Chondrocyte (in vitro differentiated cells): Measurements from ENCODE around the gene DLGAP3. TPM values are rescaled to one million over a fixed set of nuclear protein-coding genes. Genes with fewer than 3 reads are reported as not detected.

Source experiments
- DNase-seq: peaks from one replicate; pipeline ENCODE4 v3.0.0; 2021; ENCODE audit warnings: mixed read lengths, low spot score
- H3K27ac Mint-ChIP-seq: one replicate; pipeline ENCODE4 v1.8.0; 2021; ENCODE audit warnings: mild to moderate bottlenecking, moderate library complexity, mixed read lengths; ENCODE audit not compliant: unreplicated experiment
- H3K27me3 Mint-ChIP-seq: 2 replicates; pipeline ENCODE4 v1.8.0; 2021; ENCODE audit warnings: low read depth, mixed read lengths
- H3K36me3 Mint-ChIP-seq: 2 replicates; pipeline ENCODE4 v1.8.0; 2021; ENCODE audit warnings: low read depth, mixed read lengths
- H3K4me1 Mint-ChIP-seq: 2 replicates; pipeline ENCODE4 v1.8.0; 2021; ENCODE audit warnings: low read depth, mild to moderate bottlenecking, mixed read lengths
- H3K4me3 Mint-ChIP-seq: one replicate; pipeline ENCODE4 v1.8.0; 2021; ENCODE audit warnings: mild to moderate bottlenecking, moderate library complexity, mixed read lengths; ENCODE audit not compliant: unreplicated experiment
- H3K9me3 Mint-ChIP-seq: 2 replicates; pipeline ENCODE4 v1.8.0; 2021; ENCODE audit warnings: low read depth, mixed read lengths
- CTCF ChIP-seq: fragments of 200-600 bp; sonication (generic); IDR thresholded peaks from 2 replicates; pipeline ENCODE4 v1.5.0; 2021; ENCODE audit warnings: antibody characterized with exemption, mild to moderate bottlenecking, moderate library complexity
- total RNA-seq: library from RNA; stranded (reverse); gene quantifications from 3 replicates; pipeline ENCODE4 v1.2.1, GENCODE V29; 2021

DLGAP3 gene
- total RNA-seq, 1 donor from 2014 or later: 0.22 TPM

GRCh38 chr1:34928066-34928696, 1.3 kb downstream of the DLGAP3 start:
- no peak for DNase-seq
- Mint-ChIP-seq H3K27me3 (peaks cover 62% of the 10 kb centered on the region), H3K27ac (no peak overlapping the region), H3K4me1 (peaks cover 9% of the 10 kb centered on the region), H3K4me3 (peak overlapping the region; percentile 71), H3K36me3 (peaks cover 3% of the 10 kb centered on the region), H3K9me3 (no peaks in the 10 kb centered on the region)
- no peak for TF ChIP-seq CTCF

- Mint-ChIP-seq H3K36me3 (peaks cover 3% of the 10 kb centered on the region), H3K4me1 (peaks cover 9% of the 10 kb centered on the region), H3K27me3 (peaks cover 66% of the 10 kb centered on the region)
Measured at GRCh38 chr1:34927316-34927715, 2.1 kb downstream of the DLGAP3 start.

GRCh38 chr1:34926894-34927293, 2.6 kb downstream of the DLGAP3 start:
- TF ChIP-seq CTCF: no peak
- Mint-ChIP-seq H3K27ac (no peak overlapping the region), H3K27me3 (peaks cover 66% of the 10 kb centered on the region), H3K36me3 (peaks cover 3% of the 10 kb centered on the region), H3K9me3 (no peaks in the 10 kb centered on the region), H3K4me3 (no peak overlapping the region), H3K4me1 (peaks cover 9% of the 10 kb centered on the region)
- no peak for DNase-seq

More at GRCh38 chr1:34927316-34927715, 2.1 kb downstream of the DLGAP3 start:
- no peak for TF ChIP-seq CTCF
- DNase-seq: no peak
- Mint-ChIP-seq H3K4me3 (no peak overlapping the region), H3K9me3 (no peaks in the 10 kb centered on the region), H3K27ac (no peak overlapping the region)

- Mint-ChIP-seq H3K27ac (no peak overlapping the region), H3K4me3 (no peak overlapping the region), H3K36me3 (peaks cover 3% of the 10 kb centered on the region), H3K27me3 (peaks cover 67% of the 10 kb centered on the region), H3K4me1 (peaks cover 9% of the 10 kb centered on the region), H3K9me3 (no peaks in the 10 kb centered on the region)
- DNase-seq: no peak
- no peak for TF ChIP-seq CTCF
Measured at GRCh38 chr1:34926156-34926555, 3.3 kb downstream of the DLGAP3 start.

GRCh38 chr1:34925730-34926129, 3.7 kb downstream of the DLGAP3 start:
- DNase-seq: no peak
- Mint-ChIP-seq H3K4me1 (peaks cover 9% of the 10 kb centered on the region), H3K27ac (no peak overlapping the region), H3K4me3 (no peak overlapping the region), H3K27me3 (peaks cover 65% of the 10 kb centered on the region), H3K36me3 (peaks cover 3% of the 10 kb centered on the region), H3K9me3 (no peaks in the 10 kb centered on the region)
- no peak for TF ChIP-seq CTCF
